ENCODE measurements around the gene MC1R.

DNA sequence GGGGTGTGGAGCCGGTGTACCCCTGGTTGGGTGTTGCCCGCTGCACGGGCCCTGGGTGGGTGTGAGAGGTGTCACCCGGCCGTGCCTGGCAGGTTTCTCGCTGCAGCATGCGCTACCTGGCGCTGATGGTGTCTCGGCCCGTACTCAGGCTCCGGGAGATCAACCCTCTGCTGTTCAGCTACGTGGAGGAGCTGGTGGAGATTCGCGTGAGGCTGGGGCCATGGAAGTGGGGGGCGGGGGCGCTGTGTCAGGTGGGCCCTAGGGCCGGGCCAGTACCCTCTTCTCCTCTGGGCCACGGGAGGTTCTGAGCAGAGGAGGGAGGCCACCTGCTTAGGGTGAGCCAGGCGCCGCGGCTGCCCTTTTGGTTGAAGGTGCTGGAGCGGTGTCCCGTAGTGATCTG lies 43.3 kb downstream of the MC1R start:
- TF ChIP-seq CTCF (IDR thresholded peaks at IDR 0.05; ENCODE audit: low read depth, low read length), result no peak
- no peak for TF ChIP-seq POLR2A (IDR thresholded peaks at IDR 0.05; ENCODE audit: extremely low read depth, insufficient read length)
- TF ChIP-seq MYC (IDR thresholded peaks at IDR 0.05; ENCODE audit: low read depth, low read length), result no peak
